NB4 (cell line): ENCODE results near the gene HERC4.

Source experiments
- DNase-seq: peaks from one replicate; pipeline ENCODE4 v3.0.0; 2010; ENCODE audit warnings: low read depth
- H3K4me3 ChIP-seq: one replicate; pipeline ENCODE4 v1.5.1; 2011; ENCODE audit warnings: mild to moderate bottlenecking, low read depth, low read length, moderate library complexity
- MYC ChIP-seq: IDR thresholded peaks from 2 replicates; pipeline ENCODE4 v1.6.1; 2011; ENCODE audit warnings: low read depth, low read length
- POLR2A ChIP-seq: IDR thresholded peaks from 2 replicates; pipeline ENCODE4 v1.6.1; 2011; ENCODE audit warnings: mild to moderate bottlenecking; ENCODE audit not compliant: insufficient read length; ENCODE audit errors: extremely low read depth
- TF ChIP-seq, protein P1 (sequence below): IDR thresholded peaks from one replicate; pipeline ENCODE4 v1.5.1; 2012; ENCODE audit warnings: low read depth, low read length
- TF ChIP-seq, protein P2 (sequence below): IDR thresholded peaks from 2 replicates; pipeline ENCODE4 v1.6.1; 2011; ENCODE audit warnings: low read depth, low read length

HERC4 gene, protein sequence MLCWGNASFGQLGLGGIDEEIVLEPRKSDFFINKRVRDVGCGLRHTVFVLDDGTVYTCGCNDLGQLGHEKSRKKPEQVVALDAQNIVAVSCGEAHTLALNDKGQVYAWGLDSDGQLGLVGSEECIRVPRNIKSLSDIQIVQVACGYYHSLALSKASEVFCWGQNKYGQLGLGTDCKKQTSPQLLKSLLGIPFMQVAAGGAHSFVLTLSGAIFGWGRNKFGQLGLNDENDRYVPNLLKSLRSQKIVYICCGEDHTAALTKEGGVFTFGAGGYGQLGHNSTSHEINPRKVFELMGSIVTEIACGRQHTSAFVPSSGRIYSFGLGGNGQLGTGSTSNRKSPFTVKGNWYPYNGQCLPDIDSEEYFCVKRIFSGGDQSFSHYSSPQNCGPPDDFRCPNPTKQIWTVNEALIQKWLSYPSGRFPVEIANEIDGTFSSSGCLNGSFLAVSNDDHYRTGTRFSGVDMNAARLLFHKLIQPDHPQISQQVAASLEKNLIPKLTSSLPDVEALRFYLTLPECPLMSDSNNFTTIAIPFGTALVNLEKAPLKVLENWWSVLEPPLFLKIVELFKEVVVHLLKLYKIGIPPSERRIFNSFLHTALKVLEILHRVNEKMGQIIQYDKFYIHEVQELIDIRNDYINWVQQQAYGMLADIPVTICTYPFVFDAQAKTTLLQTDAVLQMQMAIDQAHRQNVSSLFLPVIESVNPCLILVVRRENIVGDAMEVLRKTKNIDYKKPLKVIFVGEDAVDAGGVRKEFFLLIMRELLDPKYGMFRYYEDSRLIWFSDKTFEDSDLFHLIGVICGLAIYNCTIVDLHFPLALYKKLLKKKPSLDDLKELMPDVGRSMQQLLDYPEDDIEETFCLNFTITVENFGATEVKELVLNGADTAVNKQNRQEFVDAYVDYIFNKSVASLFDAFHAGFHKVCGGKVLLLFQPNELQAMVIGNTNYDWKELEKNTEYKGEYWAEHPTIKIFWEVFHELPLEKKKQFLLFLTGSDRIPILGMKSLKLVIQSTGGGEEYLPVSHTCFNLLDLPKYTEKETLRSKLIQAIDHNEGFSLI

DNA sequence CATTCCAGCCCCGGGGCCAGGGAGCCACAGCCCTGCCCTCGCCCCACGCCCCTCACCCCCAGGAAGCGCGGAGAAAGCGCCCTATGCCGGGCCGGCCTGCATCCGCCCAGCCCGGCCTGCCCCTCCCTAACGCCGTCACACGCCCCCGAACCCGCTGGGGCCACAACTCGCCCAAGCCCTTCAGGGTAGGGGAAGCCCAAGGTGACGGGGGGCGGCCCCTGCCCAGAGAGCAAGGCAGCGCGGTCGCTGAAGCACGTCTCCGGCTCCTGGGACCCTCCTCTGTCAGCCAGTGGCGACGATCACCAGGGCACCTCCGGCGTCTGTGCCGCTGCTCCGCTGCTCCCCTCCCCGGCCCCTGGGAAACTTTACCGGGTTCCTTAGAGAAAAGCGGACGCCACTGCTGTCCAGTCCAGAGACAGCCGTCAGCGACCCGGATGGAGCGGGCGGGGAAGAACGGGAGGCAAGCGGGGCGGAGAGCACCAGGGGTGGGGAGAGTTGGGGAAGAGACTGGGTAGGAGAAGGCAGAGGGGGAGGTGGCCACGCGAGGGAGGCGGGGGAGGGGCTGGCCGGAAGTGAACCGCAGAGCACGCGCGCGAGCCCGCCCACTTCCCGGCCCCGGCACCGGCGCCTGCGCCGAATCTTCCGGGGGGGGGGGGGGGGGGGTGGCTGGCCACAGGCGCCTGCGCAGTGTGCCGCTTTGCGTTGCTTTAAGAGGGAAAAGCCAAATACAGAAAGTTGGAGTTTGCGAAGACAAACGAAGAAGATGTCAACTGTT, at the start of gene HERC4:
Gene HERC4, minus strand, starts transcription at position 509 of the 775 bp plus-strand sequence. CDS start 2,175 bp downstream, outside the sequence.
- peak within 1 kb of the TSS; percentile 94 for H3K4me3 ChIP-seq
- peak; percentile 96 for DNase-seq
- peak; percentile 93 for TF ChIP-seq MYC
- TF ChIP-seq, protein P1, sequence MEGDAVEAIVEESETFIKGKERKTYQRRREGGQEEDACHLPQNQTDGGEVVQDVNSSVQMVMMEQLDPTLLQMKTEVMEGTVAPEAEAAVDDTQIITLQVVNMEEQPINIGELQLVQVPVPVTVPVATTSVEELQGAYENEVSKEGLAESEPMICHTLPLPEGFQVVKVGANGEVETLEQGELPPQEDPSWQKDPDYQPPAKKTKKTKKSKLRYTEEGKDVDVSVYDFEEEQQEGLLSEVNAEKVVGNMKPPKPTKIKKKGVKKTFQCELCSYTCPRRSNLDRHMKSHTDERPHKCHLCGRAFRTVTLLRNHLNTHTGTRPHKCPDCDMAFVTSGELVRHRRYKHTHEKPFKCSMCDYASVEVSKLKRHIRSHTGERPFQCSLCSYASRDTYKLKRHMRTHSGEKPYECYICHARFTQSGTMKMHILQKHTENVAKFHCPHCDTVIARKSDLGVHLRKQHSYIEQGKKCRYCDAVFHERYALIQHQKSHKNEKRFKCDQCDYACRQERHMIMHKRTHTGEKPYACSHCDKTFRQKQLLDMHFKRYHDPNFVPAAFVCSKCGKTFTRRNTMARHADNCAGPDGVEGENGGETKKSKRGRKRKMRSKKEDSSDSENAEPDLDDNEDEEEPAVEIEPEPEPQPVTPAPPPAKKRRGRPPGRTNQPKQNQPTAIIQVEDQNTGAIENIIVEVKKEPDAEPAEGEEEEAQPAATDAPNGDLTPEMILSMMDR, result no peak
- TF ChIP-seq, protein P2, sequence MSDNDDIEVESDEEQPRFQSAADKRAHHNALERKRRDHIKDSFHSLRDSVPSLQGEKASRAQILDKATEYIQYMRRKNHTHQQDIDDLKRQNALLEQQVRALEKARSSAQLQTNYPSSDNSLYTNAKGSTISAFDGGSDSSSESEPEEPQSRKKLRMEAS, result peak; percentile 75
- TF ChIP-seq POLR2A, result peak; percentile 76

DNA sequence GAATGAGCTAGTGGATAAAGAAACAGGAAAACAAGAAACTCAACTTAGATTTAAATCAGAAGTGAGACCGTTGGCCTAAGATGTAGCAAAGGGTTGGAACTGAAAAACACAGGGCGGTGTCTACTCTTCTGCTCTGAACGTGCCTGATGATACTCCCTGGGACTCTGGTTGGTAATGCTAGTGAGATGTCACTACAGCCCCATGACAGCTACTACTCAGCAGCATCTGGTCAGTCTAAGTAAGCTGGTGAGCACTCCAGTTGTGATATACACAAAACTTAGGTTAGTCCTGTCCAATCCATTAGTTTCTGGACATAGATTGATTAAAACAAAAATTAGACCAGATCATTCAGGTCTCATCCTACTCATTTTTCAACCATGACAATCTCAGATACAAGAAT, 49.6 kb upstream of the HERC4 start:
- TF ChIP-seq MYC, result no peak
- TF ChIP-seq, protein P1, result no peak
- no peak for DNase-seq
- H3K4me3 ChIP-seq, result no peak overlapping the region

DNA sequence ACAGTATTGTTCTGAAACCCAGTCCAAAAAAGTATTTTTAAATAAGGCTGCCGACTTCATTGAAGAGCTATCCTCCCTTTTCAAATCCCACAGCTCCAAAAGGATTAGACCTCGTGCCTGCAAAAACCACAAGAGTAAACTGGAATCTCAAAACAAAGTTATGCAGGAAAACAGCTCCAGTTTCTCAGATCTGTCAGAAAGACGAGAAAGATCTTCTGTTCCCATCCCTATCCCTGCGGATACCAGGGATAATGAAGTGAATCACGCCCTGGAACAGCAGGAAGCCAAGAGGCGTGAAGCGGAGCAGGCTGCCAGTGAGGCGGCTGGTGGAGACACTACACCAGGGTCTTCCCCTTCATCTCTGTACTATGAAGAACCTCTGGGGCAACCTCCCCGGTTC, 46.8 kb upstream of the HERC4 start:
- DNase-seq, result no peak
- no peak overlapping the region for H3K4me3 ChIP-seq
- TF ChIP-seq MYC, result no peak
- TF ChIP-seq POLR2A, result no peak
- TF ChIP-seq, protein P1, result no peak
- TF ChIP-seq, protein P2, result no peak

DNA sequence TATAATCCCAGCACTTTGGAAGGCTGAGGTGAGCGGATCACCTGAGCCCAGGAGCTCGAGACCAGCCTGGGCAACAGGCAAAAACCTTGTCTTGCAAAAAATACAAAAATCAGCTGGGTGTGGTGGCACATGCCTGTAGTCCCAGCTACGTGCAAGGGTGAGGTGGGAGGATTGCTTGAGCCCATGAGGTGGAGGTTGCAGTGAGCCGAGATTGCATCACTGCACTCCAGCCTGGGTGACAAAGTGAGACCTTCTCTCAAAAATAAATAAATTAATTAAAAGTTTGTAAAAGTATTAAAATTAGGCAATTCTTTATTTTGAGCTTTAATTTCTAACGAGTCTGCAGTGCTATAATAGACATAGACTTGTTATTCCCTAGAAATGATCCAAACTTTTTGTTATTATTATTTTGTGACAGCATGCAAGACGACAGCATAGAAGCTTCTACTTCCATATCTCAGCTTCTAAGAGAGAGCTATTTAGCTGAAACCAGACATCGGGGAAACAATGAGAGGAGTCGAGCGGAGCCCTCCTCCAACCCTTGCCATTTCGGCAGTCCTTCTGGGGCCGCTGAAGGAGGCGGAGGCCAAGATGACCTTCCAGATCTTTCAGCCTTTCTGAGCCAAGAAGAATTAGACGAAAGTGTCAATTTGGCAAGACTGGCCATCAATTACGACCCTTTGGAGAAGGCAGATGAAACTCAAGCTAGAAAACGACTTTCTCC, 46.1 kb upstream of the HERC4 start:
- H3K4me3 ChIP-seq, result no peak overlapping the region
- DNase-seq, result peak; percentile 12
- no peak for TF ChIP-seq MYC
- no peak for TF ChIP-seq POLR2A
- TF ChIP-seq, protein P2, result no peak
- TF ChIP-seq, protein P1, result no peak

DNA sequence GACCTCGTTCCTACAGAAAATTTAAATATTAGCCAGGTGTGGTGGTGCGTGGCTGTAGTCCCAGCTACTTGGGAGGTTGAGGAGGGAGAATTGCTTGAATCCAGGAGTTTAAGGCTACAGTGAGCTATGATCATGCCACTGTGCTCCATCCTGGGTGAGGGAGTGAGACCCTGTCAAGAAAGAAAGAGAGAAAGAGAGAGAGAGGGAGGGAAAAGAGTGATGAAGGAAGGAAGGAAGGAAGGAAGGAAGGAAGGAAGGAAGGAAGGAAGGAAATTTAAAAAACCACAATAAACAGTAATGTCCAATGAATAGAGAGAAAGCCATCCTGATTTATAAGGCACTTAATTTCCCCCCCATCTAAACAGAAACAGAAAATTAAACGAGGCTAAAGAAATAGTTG, 43.6 kb upstream of the HERC4 start:
- no peak for DNase-seq
- H3K4me3 ChIP-seq, result no peak overlapping the region
- TF ChIP-seq POLR2A, result no peak
